HG03060 (cell line): ENCODE results near the gene MACF1.
"Not testable (repeated sequence)": the region's sequence is repeated elsewhere in the genome, so short reads cannot be mapped to it uniquely, and the experiment has no call there.

Source experiments
- ATAC-seq: cut with Tn5 transposase; IDR thresholded peaks from one replicate; pipeline ENCODE4 v1.9.1; 2021; ENCODE audit warnings: low read depth, moderate number of reproducible peaks; ENCODE audit not compliant: unreplicated experiment

The MACF1 gene

GRCh38 chr1:39478126-39478915, 273.8 kb downstream of the MACF1 start:
- ATAC-seq, result no peak

GRCh38 chr1:39481289-39481688, 276.8 kb downstream of the MACF1 start:
- no peak for ATAC-seq

- ATAC-seq, result no peak
Measured at GRCh38 chr1:39483276-39483675, 278.8 kb downstream of the MACF1 start.

- no peak for ATAC-seq
Measured at GRCh38 chr1:39484564-39484963, 280.1 kb downstream of the MACF1 start.

- no peak for ATAC-seq
Measured at GRCh38 chr1:39485046-39485803, 280.7 kb downstream of the MACF1 start.

GRCh38 chr1:39488012-39488545, 283.6 kb downstream of the MACF1 start:
- ATAC-seq, result no peak

GRCh38 chr1:39488793-39489566, 284.5 kb downstream of the MACF1 start:
- no peak for ATAC-seq

GRCh38 chr1:39489567-39490239, 285.2 kb downstream of the MACF1 start:
- ATAC-seq, result no peak

- ATAC-seq, result no peak
Measured at GRCh38 chr1:39490596-39491145, 286.2 kb downstream of the MACF1 start.

GRCh38 chr1:39491146-39491921, 286.8 kb downstream of the MACF1 start, which contains the start of gene BMP8A:
Gene BMP8A (plus strand): TSS chr1:39491636. CDS start chr1:39491992, 356 bp downstream.
- ATAC-seq, result no peak

- not testable (repeated sequence) for ATAC-seq
Measured at GRCh38 chr1:39492118-39493042, 287.9 kb downstream of the MACF1 start.

- not testable (repeated sequence) for ATAC-seq
Measured at GRCh38 chr1:39493043-39493810, 288.7 kb downstream of the MACF1 start.

GRCh38 chr1:39494671-39495410, 290.3 kb downstream of the MACF1 start:
- ATAC-seq, result no peak

- not testable (repeated sequence) for ATAC-seq
Measured at GRCh38 chr1:39496520-39496919, 292.0 kb downstream of the MACF1 start.

- no peak for ATAC-seq
Measured at GRCh38 chr1:39497585-39497984, 293.1 kb downstream of the MACF1 start.

GRCh38 chr1:39498096-39498710, 293.7 kb downstream of the MACF1 start:
- not testable (repeated sequence) for ATAC-seq
